ENCODE data around the gene STAB2. TPM values are rescaled to one million over a fixed set of nuclear protein-coding genes. Genes with fewer than 3 reads are reported as not detected.
A peak's percentile ranks its signal among the peaks of the same experiment; 100 is the strongest.

The STAB2 gene
- total and polyA plus RNA-seq, 2 of the 4 experiments (the other 2 are of a cell fraction): not detected

GRCh38 chr12:103779410-103780092 is 192.5 kb downstream of the STAB2 start:
- H2BK20ac ChIP-seq (ENCODE audit: low read depth, low read length): no peak overlapping the region; the same call in 1 of the 2 replicates
- H3K27ac ChIP-seq (ENCODE audit: insufficient read depth, low read length): peak overlapping the region; percentile 5; the same call in 1 of the 2 replicates
- H2AK5ac ChIP-seq (ENCODE audit: low read depth, low read length): peak overlapping the region; percentile 43; the same call in 1 of the 2 replicates
- H3K23ac ChIP-seq (ENCODE audit: low read depth, low read length): peak overlapping the region; percentile 34; the same call in 1 of the 2 replicates
- peak overlapping the region; percentile 52 for H3K4ac ChIP-seq (ENCODE audit: low read depth, low read length)
- no peaks in the 10 kb centered on the region for H3K27me3 ChIP-seq (ENCODE audit: control insufficient read depth, insufficient read depth, low read length)
- H3K79me1 ChIP-seq (ENCODE audit: low read depth in 1 of 2, low read length in 2 of 2): no peaks in the 10 kb centered on the region; a peak in 1 of 4 replicates
- POLR2A ChIA-PET (ENCODE audit: unreplicated experiment): no interaction called here
- peak overlapping the region; percentile 56 for H2AK9ac ChIP-seq (replicated peaks; ENCODE audit: low read depth, low read length, poor library complexity)
- no peak overlapping the region for H4K5ac ChIP-seq (ENCODE audit: low read depth, low read length)
- no peak overlapping the region for H4K91ac ChIP-seq (ENCODE audit: insufficient read depth, low read depth, low read length)
- H3K14ac ChIP-seq (replicated peaks; ENCODE audit: low read depth, low read length): peak overlapping the region; percentile 53; the same call in 1 of the 2 replicates
- in situ Hi-C loops (cut with MboI; ENCODE audit: low sequenced_read_pairs) (loop anchor here (10.0 kb wide), 1 partner anchor 155 kb away; the partner anchor contains the start of gene HSP90B1), dilution Hi-C loops (cut with HindIII; ENCODE audit: low sequenced_read_pairs, unreplicated experiment) (no loop called here), intact Hi-C loops (cut with micrococcal nuclease) (no loop called here)
- ATAC-seq (ENCODE audit: low read depth) (peak; percentile 70), DNase-seq (peak; percentile 8)
- no peak overlapping the region for H3K18ac ChIP-seq (ENCODE audit: low read depth, low read length)
- no TSS peak for BruUV-seq (replicated peaks)
- no peak overlapping the region for H4K8ac ChIP-seq (ENCODE audit: low read depth in 2 of 2, low read length in 2 of 2)
- no peak overlapping the region for H2BK5ac ChIP-seq (ENCODE audit: low read depth, low read length, poor library complexity, severe bottlenecking)
- H3K56ac ChIP-seq (ENCODE audit: extremely low read depth, insufficient read depth, low read length): no peak overlapping the region
- no peak overlapping the region for H2BK120ac ChIP-seq (ENCODE audit: low read depth, low read length)
- H3K36me3 ChIP-seq (ENCODE audit: control insufficient read depth, insufficient read depth, low read length): peaks cover 23% of the 10 kb centered on the region
- no peak overlapping the region for H3K9ac ChIP-seq (ENCODE audit: low read depth, low read length)
- CTCF ChIA-PET: interaction anchor here (1.4 kb wide), 1 partner anchor 9 kb away, joined by 4 read pairs; no protein-coding TSS in a partner anchor
- H2AFZ ChIP-seq (replicated peaks; ENCODE audit: low read length, poor library complexity): peak overlapping the region; percentile 40
- 90% methylated on average over 3 of the region's 7 CpGs; no CpG with 5 or more reads in 1 of the 2 experiments for WGBS, 2 experiments (ENCODE audit: extremely low coverage in 2 of 2, insufficient read length in 1 of 2)
- H3K4me1 ChIP-seq (ENCODE audit: control insufficient read depth, insufficient read depth, low read length): peaks cover 8% of the 10 kb centered on the region
- no peak overlapping the region for H2BK15ac ChIP-seq (ENCODE audit: low read depth, low read length)
- no peak overlapping the region for H3K4me2 ChIP-seq (ENCODE audit: low read depth, low read length)
- H3K9me1 ChIP-seq (ENCODE audit: insufficient read depth, low read length): peaks cover 15% of the 10 kb centered on the region
- no peak overlapping the region for H3K4me3 ChIP-seq (ENCODE audit: insufficient read depth, low read depth, low read length)
- no peaks in the 10 kb centered on the region for H3K9me3 ChIP-seq (ENCODE audit: control insufficient read depth, insufficient read depth, low read length)
- no peaks in the 10 kb centered on the region for H4K20me1 ChIP-seq (ENCODE audit: insufficient read depth, low read length)
- no peak for TF ChIP-seq RAD21 (IDR thresholded peaks at IDR 0.05; ENCODE audit: low read length)
- TF ChIP-seq FOS (IDR thresholded peaks at IDR 0.05; ENCODE audit: low read depth, low read length): no peak
- TF ChIP-seq SMC3 (IDR thresholded peaks at IDR 0.05; ENCODE audit: low read depth, low read length): no peak
- TF ChIP-seq CEBPB (IDR thresholded peaks at IDR 0.05; ENCODE audit: low read depth, low read length): no peak
- TF ChIP-seq BHLHE40 (IDR thresholded peaks at IDR 0.05; ENCODE audit: low read depth, low read length): no peak
- no peak for TF ChIP-seq CTCF (conservative IDR thresholded peaks at IDR 0.05; ENCODE audit: low read depth, low read length)
- no peak for TF ChIP-seq MAFK (IDR thresholded peaks at IDR 0.05; ENCODE audit: low read depth, low read length)
- no peak for TF ChIP-seq RCOR1 (IDR thresholded peaks at IDR 0.05; ENCODE audit: insufficient replicate concordance, low read length)
- TF ChIP-seq ELK1 (IDR thresholded peaks at IDR 0.05; ENCODE audit: borderline replicate concordance, low read depth, low read length): no peak
- TF ChIP-seq CHD1 (IDR thresholded peaks at IDR 0.05; ENCODE audit: low read depth, low read length): no peak
- no peak for TF ChIP-seq USF2 (IDR thresholded peaks at IDR 0.05; ENCODE audit: low read depth, low read length)
- no peak for TF ChIP-seq MXI1 (IDR thresholded peaks at IDR 0.05; ENCODE audit: borderline replicate concordance, low read depth, low read length)
- no peak for TF ChIP-seq POLR2A (IDR thresholded peaks at IDR 0.05; ENCODE audit: low read depth, low read length)
- TF ChIP-seq MAZ (IDR thresholded peaks at IDR 0.05; ENCODE audit: borderline replicate concordance, low read depth, low read length): no peak
- TF ChIP-seq NFE2L2 (IDR thresholded peaks at IDR 0.05; ENCODE audit: low read depth, low read length): no peak
